ENCODE results near the gene KIR3DL1.

Gene KIR3DL1

DNA sequence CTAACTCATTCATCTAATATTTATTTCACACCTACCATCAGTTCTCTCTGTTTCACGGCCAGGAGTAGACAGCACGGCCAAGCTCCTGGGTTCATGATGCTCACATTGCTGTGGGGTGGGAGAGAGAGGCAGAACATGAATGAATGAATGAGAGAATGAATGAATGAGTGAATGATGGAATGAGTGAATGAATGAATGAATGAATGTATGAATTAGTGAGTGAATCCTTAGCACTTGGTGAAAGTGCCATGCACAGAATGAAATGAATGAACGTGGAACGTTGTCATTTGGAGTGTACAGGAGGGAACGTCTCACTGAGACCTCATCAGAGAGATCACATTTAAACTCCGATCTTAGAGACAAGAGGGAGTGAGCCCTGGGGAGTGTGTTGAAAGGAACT lies 24.8 kb upstream of the KIR3DL1 start:
- TF ChIP-seq, protein P1, sequence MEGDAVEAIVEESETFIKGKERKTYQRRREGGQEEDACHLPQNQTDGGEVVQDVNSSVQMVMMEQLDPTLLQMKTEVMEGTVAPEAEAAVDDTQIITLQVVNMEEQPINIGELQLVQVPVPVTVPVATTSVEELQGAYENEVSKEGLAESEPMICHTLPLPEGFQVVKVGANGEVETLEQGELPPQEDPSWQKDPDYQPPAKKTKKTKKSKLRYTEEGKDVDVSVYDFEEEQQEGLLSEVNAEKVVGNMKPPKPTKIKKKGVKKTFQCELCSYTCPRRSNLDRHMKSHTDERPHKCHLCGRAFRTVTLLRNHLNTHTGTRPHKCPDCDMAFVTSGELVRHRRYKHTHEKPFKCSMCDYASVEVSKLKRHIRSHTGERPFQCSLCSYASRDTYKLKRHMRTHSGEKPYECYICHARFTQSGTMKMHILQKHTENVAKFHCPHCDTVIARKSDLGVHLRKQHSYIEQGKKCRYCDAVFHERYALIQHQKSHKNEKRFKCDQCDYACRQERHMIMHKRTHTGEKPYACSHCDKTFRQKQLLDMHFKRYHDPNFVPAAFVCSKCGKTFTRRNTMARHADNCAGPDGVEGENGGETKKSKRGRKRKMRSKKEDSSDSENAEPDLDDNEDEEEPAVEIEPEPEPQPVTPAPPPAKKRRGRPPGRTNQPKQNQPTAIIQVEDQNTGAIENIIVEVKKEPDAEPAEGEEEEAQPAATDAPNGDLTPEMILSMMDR (IDR thresholded peaks at IDR 0.05; ENCODE audit: extremely low read depth, insufficient read depth, missing control alignments): no peak
- no peak for DNase-seq (ENCODE audit: low spot score)
- in situ Hi-C loops (cut with MboI; ENCODE audit: low pct_unique_long_range_greater_than_20kb, low sequenced_read_pairs, unreplicated experiment): no loop called here

DNA sequence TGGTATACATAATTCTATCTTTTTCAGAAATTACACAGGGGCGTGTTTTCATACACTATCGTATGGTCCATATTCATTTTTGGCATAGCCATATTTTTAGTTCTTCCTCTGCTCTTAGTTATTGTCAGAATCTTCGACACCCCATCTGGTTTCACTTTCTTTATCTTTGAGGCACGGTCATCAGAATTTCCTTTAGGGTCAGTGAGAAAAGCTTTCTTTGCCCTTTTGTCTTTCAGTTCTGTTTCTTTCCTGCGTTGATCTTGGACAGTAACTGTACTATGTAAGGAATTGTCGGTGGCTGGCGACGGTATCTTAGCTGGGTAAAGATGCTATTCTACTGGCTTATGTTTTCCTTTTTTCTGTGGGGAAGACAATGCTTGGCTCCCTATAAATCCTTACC lies 23.5 kb upstream of the KIR3DL1 start:
- in situ Hi-C loops (cut with MboI; ENCODE audit: low pct_unique_long_range_greater_than_20kb, low sequenced_read_pairs, unreplicated experiment): no loop called here
- TF ChIP-seq, protein P1 (IDR thresholded peaks at IDR 0.05; ENCODE audit: extremely low read depth, insufficient read depth, missing control alignments): no peak
- DNase-seq (ENCODE audit: low spot score): peak; percentile 46

DNA sequence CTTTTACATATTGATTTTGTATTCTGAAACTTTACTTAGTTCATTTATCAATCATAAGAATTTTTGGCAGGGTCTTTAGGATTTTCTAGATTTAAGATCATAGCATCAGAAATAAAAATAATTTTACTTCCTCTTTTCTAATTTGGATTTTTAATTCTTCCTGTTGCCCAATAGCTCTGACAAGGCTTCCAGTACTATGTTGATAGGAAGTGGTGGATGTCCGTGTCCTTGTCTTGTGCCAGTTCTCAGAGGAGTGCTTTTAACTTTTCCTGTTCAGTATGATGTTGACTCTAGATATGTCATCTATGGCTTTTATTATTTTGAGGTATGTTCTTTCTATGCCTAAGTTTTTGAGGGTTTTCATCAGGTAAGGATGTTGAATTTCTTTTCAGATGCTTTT lies 20.5 kb upstream of the KIR3DL1 start:
- in situ Hi-C loops (cut with MboI; ENCODE audit: low pct_unique_long_range_greater_than_20kb, low sequenced_read_pairs, unreplicated experiment): no loop called here
- TF ChIP-seq, protein P1 (IDR thresholded peaks at IDR 0.05; ENCODE audit: extremely low read depth, insufficient read depth, missing control alignments): no peak

DNA sequence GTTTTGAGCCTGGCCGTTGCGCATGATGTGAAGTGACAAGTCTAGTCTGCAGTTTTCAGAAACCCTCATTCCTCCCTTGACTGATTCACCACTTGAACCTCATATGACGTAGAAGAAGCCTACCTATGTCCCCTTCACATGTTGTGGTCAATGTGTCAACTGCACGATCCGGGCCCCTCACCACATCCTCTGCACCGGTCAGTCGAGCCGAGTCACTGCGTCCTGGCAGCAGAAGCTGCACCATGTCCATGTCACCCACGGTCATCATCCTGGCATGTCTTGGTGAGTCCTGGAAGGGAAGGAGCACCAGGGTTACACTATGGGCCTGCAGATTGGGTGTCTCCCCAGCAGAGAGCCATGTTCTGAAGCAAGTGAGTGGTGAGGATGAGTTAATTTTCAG lies 12.9 kb upstream of the KIR3DL1 start, which contains the start of gene KIR2DL4:
TSS of gene KIR2DL4 (plus strand) at position 201 of the 400 bp plus-strand sequence. CDS start at position 243, 42 bp downstream.
- TF ChIP-seq, protein P1 (IDR thresholded peaks at IDR 0.05; ENCODE audit: extremely low read depth, insufficient read depth, missing control alignments): no peak
- DNase-seq (ENCODE audit: low spot score): no peak
- in situ Hi-C loops (cut with MboI; ENCODE audit: low pct_unique_long_range_greater_than_20kb, low sequenced_read_pairs, unreplicated experiment): no loop called here

More for the DNA sequence above, 20.5 kb upstream of the KIR3DL1 start:
- DNase-seq (ENCODE audit: low spot score): no peak

DNA sequence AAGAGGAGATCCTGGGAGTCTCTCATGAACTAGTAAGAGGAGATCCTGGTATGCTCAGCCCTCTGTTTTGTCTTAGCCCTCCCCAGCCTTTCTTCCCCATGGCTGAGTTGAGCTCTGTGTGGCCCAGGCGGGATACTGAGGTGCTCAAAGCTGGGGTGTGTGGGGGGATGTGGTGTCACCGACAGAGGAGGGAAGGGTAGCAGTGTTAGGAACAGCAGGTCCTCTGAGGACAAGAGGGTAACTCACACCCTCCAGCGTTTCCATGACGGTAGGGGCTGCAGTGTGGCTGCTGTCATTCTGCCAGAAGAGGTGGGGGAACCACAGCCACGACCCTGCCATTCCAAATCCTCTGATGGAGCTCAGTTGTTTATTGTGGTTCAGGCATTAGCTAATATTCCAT lies 12.2 kb upstream of the KIR3DL1 start:
- TF ChIP-seq, protein P1 (IDR thresholded peaks at IDR 0.05; ENCODE audit: extremely low read depth, insufficient read depth, missing control alignments): no peak
- no peak for DNase-seq (ENCODE audit: low spot score)
- in situ Hi-C loops (cut with MboI; ENCODE audit: low pct_unique_long_range_greater_than_20kb, low sequenced_read_pairs, unreplicated experiment): no loop called here

DNA sequence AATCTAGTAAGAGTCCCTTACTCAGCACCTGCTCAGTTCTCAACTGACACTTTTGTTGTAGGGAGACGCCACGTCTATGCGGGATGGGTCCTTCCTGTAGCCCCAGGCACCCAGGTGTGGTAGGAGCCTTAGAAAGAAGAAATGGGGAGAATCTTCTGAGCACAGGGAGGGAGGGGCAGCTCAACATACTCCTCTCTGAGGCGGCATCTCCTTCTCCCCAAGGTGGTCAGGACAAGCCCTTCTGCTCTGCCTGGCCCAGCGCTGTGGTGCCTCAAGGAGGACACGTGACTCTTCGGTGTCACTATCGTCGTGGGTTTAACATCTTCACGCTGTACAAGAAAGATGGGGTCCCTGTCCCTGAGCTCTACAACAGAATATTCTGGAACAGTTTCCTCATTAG lies 11.7 kb upstream of the KIR3DL1 start:
- TF ChIP-seq, protein P1 (IDR thresholded peaks at IDR 0.05; ENCODE audit: extremely low read depth, insufficient read depth, missing control alignments): no peak
- in situ Hi-C loops (cut with MboI; ENCODE audit: low pct_unique_long_range_greater_than_20kb, low sequenced_read_pairs, unreplicated experiment): no loop called here
- DNase-seq (ENCODE audit: low spot score): no peak
